Hepatocyte (in vitro differentiated cells): ENCODE measurements around the gene STARD8.

Experiments used
- CTCF ChIP-seq: fragments of 200-600 bp; sonication (generic); IDR thresholded peaks from 2 replicates; pipeline ENCODE4 v1.5.1; 2016; ENCODE audit warnings: antibody characterized with exemption, mild to moderate bottlenecking; ENCODE audit not compliant: poor library complexity
- EZH2 ChIP-seq: fragments of 200-600 bp; sonication (generic); IDR thresholded peaks from 2 replicates; pipeline ENCODE4 v1.6.1; 2016; ENCODE audit warnings: antibody characterized with exemption, mild to moderate bottlenecking, borderline replicate concordance

- TF ChIP-seq CTCF (no peak), EZH2 (no peak)
Observed at GRCh38 chrX:68726366-68726765, 78.9 kb downstream of the STARD8 start.
